Astrocyte of the hippocampus (primary cell): ENCODE data around the gene HELQ.

Experiments
- DNase-seq: peaks from one replicate; pipeline ENCODE4 v3.0.0; 2011; ENCODE audit warnings: low read depth, low spot score

HELQ gene

GRCh38 chr4:83370640-83370906 is 85.0 kb downstream of the HELQ start:
- DNase-seq = peak; percentile 39

GRCh38 chr4:83369831-83370639 is 85.6 kb downstream of the HELQ start:
- no peak for DNase-seq

GRCh38 chr4:83364312-83364711 is 91.3 kb downstream of the HELQ start:
- DNase-seq = peak; percentile 33

- peak; percentile 50 for DNase-seq
These were observed 92.9 kb downstream of the HELQ start for GRCh38 chr4:83362492-83363329.

GRCh38 chr4:83361416-83362103 is 94.1 kb downstream of the HELQ start:
- peak; percentile 46 for DNase-seq

- no peak for DNase-seq
These were observed 95.6 kb downstream of the HELQ start for GRCh38 chr4:83360018-83360417.

GRCh38 chr4:83358410-83358809 is 97.2 kb downstream of the HELQ start:
- DNase-seq = peak; percentile 84
